SU-DHL-6 (cell line): ENCODE results near the gene STRIP2.

Experiments used
- CTCF ChIP-seq: fragments of 200-600 bp; sonication (generic); IDR thresholded peaks from one replicate; pipeline ENCODE4 v1.5.1; 2017; ENCODE audit warnings: antibody characterized with exemption, mild to moderate bottlenecking, low read length, moderate library complexity; ENCODE audit not compliant: insufficient read depth, poor library complexity, severe bottlenecking
- EZH2phosphoT487 ChIP-seq: fragments of 200-600 bp; sonication (generic), shearing (Covaris generic); conservative IDR thresholded peaks from 2 replicates; pipeline ENCODE4 v1.6.1; 2018; ENCODE audit warnings: mild to moderate bottlenecking, antibody characterized with exemption, low read length, moderate library complexity, mixed read lengths

GRCh38 chr7:129468547-129468946 is 34.3 kb downstream of the STRIP2 start:
- TF ChIP-seq EZH2phosphoT487 (no peak), CTCF (no peak)
